Skeletal muscle cell (primary cell): ENCODE data around the gene IGFBP1.

Experiments
- DNase-seq: peaks from one replicate; pipeline ENCODE4 v3.0.0-alpha.2; 2010; ENCODE audit warnings: low read depth
- H3K4me3 ChIP-seq: 2 replicates; pipeline ENCODE4 v1.5.1; 2011; ENCODE audit warnings: low read depth, mild to moderate bottlenecking, control low read depth, low read length, moderate library complexity

The IGFBP1 gene

DNA sequence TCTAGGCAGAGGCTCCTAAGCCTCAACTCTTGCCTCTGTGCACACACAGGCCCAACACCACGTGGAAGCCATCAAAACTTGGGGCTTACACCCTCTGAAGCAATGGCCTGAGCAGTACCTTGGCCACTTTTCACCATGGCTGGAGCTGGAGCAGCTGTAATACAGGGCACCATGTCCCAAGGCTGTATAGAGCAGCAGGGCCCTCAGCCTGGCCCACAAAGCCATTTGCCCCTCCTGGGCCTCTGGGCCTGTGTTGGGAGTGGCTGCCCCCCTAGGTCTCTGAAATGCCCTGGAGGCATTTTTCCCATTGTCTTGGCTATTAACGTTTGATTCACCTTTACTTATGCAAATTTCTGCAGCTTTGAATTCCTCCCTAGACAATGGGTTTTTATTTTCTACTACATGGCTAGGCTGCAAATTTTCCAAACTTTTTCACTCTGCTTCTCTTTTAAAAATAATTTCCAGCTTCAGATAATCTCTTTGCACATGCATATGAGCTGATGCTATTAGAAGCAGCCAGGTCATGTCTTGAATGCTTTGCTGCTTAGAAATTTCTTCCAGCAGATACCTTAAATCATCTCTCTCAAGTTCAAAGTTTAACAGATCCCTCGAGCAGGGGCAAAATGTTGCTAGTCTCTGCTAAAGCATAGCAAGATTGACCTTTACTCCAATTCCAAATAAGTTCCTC is 9.7 kb upstream of the IGFBP1 start:
- DNase-seq: no peak

DNA sequence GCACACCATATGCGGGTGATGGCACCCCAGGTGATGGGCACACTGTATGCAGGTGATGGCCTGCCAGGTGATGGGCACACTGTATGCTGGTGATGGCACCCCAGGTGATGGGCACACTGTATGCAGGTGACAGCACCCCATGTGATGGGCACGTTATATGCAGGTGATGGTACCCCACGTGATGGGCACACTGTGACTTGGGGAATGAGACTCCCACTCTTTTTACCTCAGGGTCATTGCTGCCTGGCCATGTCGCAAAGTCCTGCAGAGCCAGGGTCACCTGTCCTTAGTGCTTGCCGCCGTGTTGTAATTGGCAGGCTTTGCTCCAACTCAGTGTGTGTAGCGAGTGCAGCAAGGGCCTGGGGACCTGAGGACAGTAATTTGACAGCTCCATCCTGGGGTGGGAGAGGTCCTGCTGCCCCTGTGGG is 7.8 kb upstream of the IGFBP1 start:
- H3K4me3 ChIP-seq: no peak overlapping the region
- DNase-seq: no peak

More for the DNA sequence above, 9.7 kb upstream of the IGFBP1 start:
- no peak overlapping the region for H3K4me3 ChIP-seq

DNA sequence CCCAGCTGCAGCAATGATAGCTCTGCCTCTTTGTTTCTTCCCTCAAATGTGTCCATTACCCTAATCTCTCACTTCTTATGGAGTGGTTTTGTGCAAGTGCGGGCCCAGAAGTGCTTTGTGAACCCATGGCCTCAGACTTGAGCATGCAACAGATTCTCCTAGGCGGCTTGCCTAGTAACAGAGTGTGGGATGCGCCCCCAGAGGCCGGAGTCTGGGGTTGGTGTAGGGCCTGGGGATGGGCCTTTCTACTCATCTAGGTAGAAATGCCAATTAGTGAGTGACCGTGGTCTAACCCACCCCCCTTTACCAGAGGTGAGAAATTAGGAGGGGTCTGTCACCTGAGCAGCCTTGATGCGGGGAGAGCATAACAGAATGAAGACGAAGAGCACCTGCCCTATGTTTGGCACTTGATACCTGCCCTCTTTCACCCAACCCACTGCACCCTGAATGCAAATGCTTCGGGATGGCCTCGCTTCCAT is 7.0 kb upstream of the IGFBP1 start:
- no peak overlapping the region for H3K4me3 ChIP-seq
- DNase-seq: no peak

DNA sequence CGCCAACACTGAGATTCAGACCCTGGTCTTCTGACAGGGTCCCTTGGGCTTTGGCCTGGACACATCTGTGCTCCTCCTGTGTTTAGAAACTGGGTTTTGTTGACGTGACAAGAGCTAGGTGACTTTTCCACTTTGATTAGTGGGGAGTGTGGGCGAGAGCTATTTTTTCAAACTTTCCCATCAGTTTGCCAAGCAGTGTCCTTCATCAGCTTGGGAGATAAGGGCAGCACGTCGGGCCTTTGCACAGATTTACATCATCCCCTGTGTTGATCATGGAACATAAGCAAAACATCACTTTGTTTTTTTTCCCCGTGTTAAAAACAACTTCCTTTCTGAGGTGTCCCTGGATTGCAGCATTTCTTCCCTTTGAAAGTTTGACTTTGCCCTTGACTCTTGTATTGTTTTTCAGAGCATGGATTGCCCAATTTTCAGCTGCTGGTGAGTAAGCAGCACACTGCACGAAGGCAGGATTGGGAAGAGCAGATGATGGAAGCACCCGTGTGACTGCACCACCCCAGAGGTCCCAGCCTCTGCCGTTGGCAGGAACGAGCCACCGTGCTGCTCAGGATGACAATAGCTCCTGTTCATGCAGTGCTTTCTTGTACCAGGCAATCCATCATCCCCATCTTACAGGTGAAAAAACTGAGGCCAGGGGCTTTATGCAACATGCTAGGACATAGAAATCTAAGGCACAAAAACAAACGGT is 6.4 kb upstream of the IGFBP1 start:
- no peak overlapping the region for H3K4me3 ChIP-seq
- peak; percentile 76 for DNase-seq

DNA sequence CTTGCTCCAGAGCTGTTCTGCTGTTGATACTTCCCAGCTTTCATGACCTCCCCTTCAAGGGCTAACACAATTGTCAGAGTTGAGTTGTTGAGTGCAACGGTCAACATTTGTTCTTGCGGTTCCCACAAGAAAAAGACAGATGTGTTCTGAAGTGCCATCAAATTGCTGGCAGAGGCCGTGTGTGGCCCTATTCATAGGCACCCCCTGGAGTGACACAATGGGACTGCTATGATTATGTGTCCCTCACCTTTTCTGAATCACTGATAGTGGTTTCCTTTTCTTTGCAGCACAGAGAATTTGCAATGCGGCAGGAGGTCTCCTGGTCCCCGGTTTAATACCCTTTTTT is 5.8 kb upstream of the IGFBP1 start:
- no peak overlapping the region for H3K4me3 ChIP-seq
- no peak for DNase-seq

DNA sequence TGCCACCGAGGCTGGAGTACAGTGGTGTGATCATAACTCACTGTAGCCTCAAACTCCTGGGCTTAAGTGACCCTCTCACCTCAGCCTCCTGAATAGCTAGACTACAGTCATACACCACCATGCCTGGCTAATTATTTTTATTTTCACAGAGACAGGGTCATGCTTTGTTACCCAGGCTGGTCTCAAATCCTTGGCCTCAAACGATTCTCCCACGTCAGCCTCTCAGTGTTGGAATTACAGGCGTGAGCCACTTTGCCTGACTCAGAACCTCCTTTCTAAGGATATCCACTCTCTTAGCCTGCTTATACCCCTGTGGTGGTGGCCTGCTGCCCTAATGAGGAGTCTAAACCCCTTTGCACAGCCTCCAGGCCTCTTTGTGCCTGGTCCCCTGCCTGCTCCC is 4.2 kb upstream of the IGFBP1 start:
- H3K4me3 ChIP-seq: no peak overlapping the region
- no peak for DNase-seq

DNA sequence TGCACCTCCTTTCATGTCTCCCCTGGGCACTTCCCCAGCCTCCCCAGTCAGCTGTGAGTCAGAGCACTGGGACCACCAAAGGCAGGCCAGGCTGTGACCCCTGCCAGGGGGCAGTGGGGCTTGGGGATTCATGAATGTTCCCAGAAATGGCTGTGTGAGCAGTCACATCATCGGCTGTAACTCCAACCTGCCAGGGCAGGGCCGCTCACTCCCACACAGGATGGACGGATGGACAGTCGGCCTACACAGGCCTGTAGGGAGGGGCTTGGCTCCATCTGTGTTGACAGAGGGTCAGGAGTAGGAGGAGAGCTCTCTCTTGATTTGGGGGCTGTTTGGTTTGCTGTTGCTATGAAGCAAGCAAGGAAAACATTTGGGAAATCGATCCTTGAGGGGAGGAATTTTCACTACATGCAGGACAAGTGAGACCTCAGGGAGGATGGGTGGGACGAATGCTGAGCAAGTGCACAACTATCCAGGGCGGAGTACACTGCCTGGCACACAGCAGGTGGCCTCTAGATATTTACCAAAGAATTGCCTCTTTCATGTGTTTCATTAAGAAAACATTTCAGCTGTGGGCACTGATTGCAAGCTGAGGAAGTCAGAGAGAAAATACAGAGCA is 2.9 kb upstream of the IGFBP1 start:
- H3K4me3 ChIP-seq: no peak overlapping the region
- no peak for DNase-seq

DNA sequence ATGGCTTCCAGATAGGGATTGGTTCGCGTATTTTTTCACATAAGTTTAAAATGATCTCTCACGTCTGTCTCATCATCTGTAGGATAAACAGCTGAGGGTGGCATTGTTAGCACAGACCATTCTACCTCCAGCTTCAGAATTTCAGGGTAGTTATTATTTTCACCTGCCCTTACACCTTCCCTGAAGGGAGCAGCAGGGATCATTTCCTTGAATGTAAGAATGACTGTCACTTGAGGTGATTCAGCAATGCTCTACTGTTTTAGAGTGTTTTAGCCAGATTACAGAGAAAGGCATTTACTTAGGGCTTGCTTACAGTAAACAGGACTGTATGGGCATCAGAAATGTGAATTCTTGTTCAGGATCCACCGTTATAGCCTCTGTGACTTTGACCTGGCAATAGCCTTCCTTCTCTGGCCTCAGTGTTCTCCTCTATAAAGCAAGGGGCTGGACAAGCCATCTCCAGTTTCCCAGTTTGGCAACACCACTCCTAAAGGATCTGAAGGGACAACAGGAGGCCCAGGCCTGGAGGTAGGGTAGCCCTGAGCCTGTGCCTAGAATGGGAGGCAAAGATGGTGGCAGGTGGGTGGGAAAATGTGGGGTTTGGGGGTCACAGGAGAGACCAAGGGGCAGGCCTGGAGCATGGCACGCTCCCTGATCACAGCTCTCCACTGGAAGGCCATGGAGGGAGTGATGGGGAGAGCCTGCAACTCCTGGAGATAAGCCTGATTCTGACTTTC is 1.2 kb upstream of the IGFBP1 start:
- H3K4me3 ChIP-seq: no peak overlapping the region
- no peak for DNase-seq

DNA sequence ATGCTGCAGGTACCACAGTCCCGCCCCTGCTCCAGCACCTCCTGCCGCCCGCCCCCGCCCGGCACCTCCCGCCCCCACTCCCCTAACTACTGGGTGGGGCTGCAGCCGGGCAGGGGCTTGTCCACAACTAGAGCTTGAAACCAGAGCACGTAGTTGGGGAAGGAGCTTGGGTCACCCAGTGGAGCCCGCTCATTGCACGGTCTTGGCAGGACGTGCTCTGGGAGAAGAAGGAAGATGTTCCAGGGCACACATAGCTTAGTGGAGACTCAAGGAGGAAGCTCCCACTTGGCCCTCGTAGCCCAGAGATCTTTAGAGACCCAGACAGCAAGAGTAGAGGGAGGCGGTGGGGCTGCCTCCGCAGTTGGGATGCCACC is 692 bp downstream of the IGFBP1 start:
- no peak for DNase-seq
- H3K4me3 ChIP-seq: peak overlapping the region; percentile 41

DNA sequence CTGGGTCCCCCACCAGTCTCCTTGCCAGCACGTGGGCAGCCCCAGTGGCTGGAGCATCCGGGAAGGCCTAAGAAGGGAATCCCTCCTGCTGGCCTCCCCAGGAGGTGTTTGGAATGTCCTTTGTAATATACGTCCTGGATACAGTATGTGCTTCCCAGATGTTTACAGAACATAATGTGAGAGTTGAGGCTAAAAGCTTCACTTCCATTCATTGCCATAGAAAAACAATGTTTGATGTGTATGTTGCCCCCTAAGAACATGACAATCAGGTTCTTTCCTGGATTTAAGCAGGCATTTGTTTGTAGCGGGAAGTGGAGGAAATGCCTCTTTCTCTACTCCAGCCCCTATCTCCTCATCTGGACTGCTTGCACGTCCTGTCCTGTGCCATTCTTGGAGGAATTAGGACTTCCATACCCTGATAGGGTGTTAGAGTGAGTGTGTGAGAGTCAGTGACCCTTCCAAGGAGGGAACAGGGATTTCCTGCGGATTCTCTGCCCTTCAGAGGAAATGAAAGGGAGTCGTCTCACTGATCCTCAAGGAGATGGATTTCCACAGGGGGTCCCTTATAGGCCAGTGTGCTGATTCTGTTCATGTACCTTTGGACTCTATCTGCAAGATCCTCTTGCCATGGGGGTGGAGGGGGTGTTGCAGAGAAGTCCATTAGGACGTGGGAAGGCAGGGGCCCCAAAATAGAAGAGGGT is 1.2 kb downstream of the IGFBP1 start:
- H3K4me3 ChIP-seq: no peak overlapping the region
- DNase-seq: no peak

DNA sequence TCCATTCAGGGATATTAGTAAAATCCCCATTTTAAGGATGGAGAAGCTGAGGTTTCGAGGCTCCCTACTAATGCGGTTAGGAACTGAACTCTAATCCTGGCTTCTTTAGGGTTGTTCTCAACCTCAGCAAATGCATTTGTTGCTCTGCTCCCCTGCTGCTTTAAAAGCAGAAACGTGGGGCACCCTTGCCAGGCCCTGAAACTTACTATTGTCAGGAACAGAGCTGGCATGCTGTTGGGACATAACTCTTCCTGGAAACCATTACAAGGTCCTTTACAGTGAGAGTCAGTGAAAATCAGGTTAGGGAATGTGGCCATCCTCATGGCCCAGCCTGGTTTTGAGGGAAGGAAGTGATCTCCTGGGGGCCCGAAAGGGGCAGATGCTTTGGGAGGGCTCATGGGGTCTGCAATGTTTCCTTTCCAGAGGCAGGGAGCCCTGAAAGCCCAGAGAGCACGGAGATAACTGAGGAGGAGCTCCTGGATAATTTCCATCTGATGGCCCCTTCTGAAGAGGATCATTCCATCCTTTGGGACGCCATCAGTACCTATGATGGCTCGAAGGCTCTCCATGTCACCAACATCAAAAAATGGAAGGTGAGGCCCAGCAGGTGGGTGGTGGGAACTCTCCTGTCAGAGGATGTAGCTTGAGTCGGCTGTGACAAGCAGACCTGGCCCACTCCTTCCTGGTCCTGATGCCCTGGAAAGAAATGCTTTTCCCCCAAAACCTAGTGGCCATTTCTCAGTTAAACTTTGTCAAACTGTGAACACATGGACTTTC is 2.0 kb downstream of the IGFBP1 start:
- no peak overlapping the region for H3K4me3 ChIP-seq
- no peak for DNase-seq

DNA sequence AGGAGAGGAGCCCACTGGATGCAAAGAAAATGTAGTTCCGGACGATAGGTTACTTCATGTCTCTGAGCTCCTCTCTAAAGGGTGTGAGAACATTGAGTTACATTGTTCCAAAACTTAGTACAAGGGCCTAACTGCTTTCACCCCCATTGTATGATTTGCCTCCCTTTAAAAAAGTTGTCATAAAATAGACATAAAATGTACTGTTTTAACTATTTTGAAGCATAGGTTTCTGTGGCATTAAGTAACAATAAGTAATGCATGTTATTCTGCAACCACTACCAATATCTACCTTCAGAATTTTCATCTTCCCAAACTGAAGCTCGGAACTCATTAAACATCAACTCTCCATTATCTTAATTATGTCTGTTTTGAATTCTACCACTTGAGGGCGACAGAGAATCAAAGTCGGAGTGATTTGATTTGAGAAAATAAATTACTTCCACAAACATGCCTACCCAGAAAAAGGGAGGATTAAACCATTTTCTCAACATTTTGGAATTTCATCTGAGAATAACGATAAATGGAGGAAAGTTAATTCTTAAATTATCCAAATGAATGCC is 2.7 kb downstream of the IGFBP1 start:
- H3K4me3 ChIP-seq: no peak overlapping the region
- no peak for DNase-seq

DNA sequence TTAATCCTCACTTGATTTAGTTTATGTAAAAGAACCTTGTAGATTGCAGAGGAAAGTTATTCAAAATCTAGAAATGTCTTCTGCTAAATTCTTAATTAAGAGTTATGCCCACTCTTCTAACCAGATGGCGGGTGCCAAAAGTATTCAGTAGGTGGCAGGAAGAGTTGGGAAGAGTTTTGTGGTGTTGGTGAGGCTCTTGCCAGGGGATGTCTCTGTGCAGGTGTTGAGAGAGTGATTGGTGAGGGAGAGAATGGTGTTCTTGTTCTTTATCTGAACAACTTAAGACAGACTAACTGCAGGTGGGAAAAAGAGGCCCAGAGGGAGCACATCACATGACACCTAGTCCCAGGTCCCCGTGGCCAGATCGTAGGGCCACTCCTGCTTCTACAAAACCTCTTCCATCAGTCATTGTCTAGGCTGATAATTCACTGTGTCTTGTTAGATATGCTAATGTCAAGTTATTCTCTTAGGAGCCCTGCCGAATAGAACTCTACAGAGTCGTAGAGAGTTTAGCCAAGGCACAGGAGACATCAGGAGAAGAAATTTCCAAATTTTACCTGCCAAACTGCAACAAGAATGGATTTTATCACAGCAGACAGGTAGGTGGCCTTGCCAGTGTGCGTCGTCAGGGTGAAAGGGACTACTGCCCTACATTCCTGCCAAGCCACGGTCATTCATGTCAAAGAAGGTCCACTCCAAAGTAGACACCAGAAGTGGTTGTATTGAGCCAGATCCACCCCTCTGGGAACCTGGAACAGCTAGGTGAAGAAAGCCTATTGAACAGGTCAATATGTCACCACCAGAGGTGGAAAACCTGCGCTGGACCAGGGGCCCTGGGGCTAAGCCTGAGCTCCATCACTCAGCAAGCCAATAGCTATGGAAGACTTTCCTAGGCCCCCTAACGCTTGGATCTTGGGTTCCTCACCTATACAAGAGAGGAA is 3.4 kb downstream of the IGFBP1 start:
- no peak overlapping the region for H3K4me3 ChIP-seq
- no peak for DNase-seq

DNA sequence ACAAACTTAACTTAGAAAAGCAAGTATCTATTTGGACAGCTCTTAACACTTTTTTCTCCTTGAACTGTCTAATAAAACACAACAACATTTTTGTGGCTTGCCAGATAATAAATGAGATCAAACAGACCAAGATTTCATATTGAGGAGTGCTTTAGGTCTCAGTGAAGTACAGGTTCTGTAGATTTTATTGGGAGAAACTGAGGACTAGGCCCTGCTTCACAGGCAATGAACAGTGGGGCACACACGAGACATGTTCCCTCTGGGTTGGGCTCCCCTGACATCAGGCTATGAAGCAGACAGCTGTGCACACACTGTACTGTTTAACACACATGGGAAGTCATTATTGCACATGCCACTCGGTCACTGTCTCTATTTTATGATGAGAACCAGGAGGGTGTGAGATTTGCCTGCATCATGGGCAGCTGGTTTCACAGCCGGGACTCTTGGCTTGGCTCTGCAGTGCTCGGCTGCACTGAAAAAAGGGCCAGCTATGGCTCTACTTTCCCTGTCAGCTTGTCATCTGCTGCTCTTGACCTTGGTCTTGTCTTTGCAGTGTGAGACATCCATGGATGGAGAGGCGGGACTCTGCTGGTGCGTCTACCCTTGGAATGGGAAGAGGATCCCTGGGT is 4.2 kb downstream of the IGFBP1 start:
- H3K4me3 ChIP-seq: no peak overlapping the region
- no peak for DNase-seq

DNA sequence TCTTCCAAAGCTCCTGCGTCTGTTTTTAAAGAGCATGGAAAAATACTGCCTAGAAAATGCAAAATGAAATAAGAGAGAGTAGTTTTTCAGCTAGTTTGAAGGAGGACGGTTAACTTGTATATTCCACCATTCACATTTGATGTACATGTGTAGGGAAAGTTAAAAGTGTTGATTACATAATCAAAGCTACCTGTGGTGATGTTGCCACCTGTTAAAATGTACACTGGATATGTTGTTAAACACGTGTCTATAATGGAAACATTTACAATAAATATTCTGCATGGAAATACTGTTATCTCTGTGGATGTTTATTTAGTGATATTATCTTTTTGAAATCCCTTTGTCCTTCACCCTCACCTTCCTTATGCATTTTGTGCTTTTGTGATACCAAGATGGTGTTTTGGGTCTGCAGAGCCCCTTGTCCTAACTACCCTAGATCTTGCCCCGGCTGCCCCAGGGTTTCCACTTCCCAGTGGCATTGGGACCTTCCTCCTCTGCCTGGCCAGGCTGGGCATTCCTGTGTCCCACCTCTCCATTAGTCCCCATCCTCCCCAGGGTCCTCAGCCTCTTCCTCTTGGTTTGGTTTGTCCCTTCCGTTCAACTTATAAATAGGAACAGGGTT is 5.2 kb downstream of the IGFBP1 start:
- no peak overlapping the region for H3K4me3 ChIP-seq

DNA sequence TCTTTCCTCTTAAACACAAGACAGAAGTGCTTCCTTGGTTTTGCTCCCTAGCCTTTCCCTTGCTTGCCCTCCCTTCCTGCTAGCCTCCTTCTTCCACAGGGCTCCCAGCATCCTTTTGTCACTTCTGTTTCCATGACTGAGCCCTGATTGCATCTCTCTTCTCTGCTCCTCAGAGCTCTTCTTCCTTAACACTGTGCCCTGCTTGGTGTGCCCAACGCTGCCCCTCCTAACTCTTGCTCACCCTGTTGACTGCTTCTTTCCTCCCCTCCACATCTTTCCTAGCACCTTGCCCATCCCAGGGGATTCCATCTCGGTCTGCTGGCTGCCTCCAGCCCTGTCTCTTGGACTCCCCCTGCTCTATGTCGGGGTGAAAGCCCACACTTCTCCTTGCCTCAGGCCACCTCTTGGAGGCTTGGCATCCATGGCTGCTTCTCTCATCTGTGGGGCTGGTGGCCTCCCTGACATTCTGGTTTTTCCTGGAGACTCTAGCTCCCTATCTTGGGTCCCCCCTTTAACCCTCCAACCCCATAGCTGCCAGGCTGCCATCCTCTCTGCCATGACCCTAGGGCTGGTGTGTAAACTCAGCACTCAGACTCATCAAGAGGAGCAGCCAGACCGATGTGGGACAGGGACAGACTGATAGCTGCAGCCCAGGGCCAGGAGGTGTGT is 5.8 kb downstream of the IGFBP1 start:
- no peak overlapping the region for H3K4me3 ChIP-seq
- no peak for DNase-seq

More for the DNA sequence above, 5.2 kb downstream of the IGFBP1 start:
- no peak for DNase-seq
